Activated B cell treated with CpG ODN at 0.5 μM for 24 hours (primary cell): Measurements from ENCODE around the gene KEAP1. TPM values are rescaled to one million over a fixed set of nuclear protein-coding genes. Genes with fewer than 3 reads are reported as not detected.
A peak's percentile ranks its signal among the peaks of the same experiment; 100 is the strongest.
"Not testable (repeated sequence)": the region's sequence is repeated elsewhere in the genome, so short reads cannot be mapped to it uniquely, and the experiment has no call there.

Experiments
- ATAC-seq: fragments of 200-7000 bp; cut with Tn5 transposase; one replicate; pipeline ENCODE4 v1.10.0; 2021; ENCODE audit warnings: low read depth, mild to moderate bottlenecking, moderate library complexity
- CTCF ChIA-PET: fragments of 350-600 bp; sonication (Branson Sonifier 250); formaldehyde crosslinking; loops from one replicate; lab custom pipeline; 2021; ENCODE audit warnings: antibody characterized with exemption; lab: Charles Lee
- POLR2A ChIA-PET: fragments of 350-600 bp; sonication (Branson Sonifier 250); formaldehyde crosslinking; loops from one replicate; lab custom pipeline; 2021; ENCODE audit warnings: antibody characterized with exemption; lab: Charles Lee
- DNase-seq: peaks from one replicate; pipeline ENCODE4 v3.0.0; 2022
- H3K27ac Mint-ChIP-seq: one replicate; pipeline ENCODE4 v1.8.0; 2020; ENCODE audit warnings: mixed read lengths
- H3K27me3 Mint-ChIP-seq: one replicate; pipeline ENCODE4 v1.8.0; 2021; ENCODE audit warnings: mixed read lengths
- H3K36me3 Mint-ChIP-seq: one replicate; pipeline ENCODE4 v1.8.0; 2021; ENCODE audit warnings: low read depth, mixed read lengths
- H3K4me1 Mint-ChIP-seq: one replicate; pipeline ENCODE4 v1.8.0; 2021; ENCODE audit warnings: mixed read lengths
- H3K4me3 Mint-ChIP-seq: one replicate; pipeline ENCODE4 v1.8.0; 2020; ENCODE audit warnings: mild to moderate bottlenecking, mixed read lengths
- H3K9me3 Mint-ChIP-seq: one replicate; pipeline ENCODE4 v1.8.0; 2020; ENCODE audit warnings: mixed read lengths
- CTCF ChIP-seq: fragments of 200-600 bp; IDR thresholded peaks from one replicate; pipeline ENCODE4 v1.8.0; 2022; ENCODE audit warnings: antibody characterized with exemption, mild to moderate bottlenecking
- intact Hi-C: fragments of 100-400 bp; cut with micrococcal nuclease; formaldehyde crosslinking; loops from one replicate; pipeline ENCODE4 v1.15.1; 2024
- total RNA-seq: library from RNA; stranded (reverse); gene quantifications from 2 replicates; pipeline ENCODE4 v1.2.3, GENCODE V29; 2022

KEAP1 gene
- total RNA-seq: 38.9 and 48.0 TPM in 2 replicates

- DNase-seq: no peak
- no peaks in the 10 kb centered on the region for H3K27me3 Mint-ChIP-seq
- POLR2A ChIA-PET: interaction anchor here (0.6 to 1.6 kb wide), 20 partner anchors 9 to 1073 kb away, joined by 3 to 6 read pairs (median 4); partner anchors contain the start of genes CDC37, KRI1 and QTRT1
- H3K4me1 Mint-ChIP-seq: peaks cover 23% of the 10 kb centered on the region
- CTCF ChIA-PET: no interaction called here
- peak; percentile 18 for ATAC-seq
- no peaks in the 10 kb centered on the region for H3K9me3 Mint-ChIP-seq
- H3K4me3 Mint-ChIP-seq: peak within 1 kb of the TSS; percentile 87
- peak within 1 kb of the TSS; percentile 91 for H3K27ac Mint-ChIP-seq
- intact Hi-C loops: loop anchor here (2.0 to 5.0 kb wide), 2 partner anchors 20 to 81 kb away; partner anchors contain the start of gene PDE4A
- H3K36me3 Mint-ChIP-seq: peaks cover 19% of the 10 kb centered on the region
- no peak for TF ChIP-seq CTCF
Observed at GRCh38 chr19:10503002-10503789, at the start of gene KEAP1. Gene KEAP1, minus strand, starts transcription at chr19:10503356. Its CDS starts 3,323 bp downstream, at chr19:10500033.

- Mint-ChIP-seq H3K9me3 (no peaks in the 10 kb centered on the region), H3K27ac (peak overlapping the region; percentile 92), H3K4me3 (no peak overlapping the region), H3K36me3 (peaks cover 72% of the 10 kb centered on the region), H3K4me1 (peaks cover 38% of the 10 kb centered on the region), H3K27me3 (no peaks in the 10 kb centered on the region)
- POLR2A ChIA-PET: interaction anchor here (1.0 to 3.1 kb wide), 4 partner anchors 9 to 101 kb away, joined by 3 to 46 read pairs (median 10); partner anchors contain the start of genes ATG4D and KRI1
- ATAC-seq: no peak
- intact Hi-C loops: no loop called here
- no peak for DNase-seq
- no peak for TF ChIP-seq CTCF
- CTCF ChIA-PET: interaction anchor here (1.0 to 1.4 kb wide), 2 partner anchors 10 to 14 kb away, joined by 3 to 9 read pairs; partner anchors contain the start of gene KRI1
Observed at GRCh38 chr19:10552510-10553053, 49.4 kb upstream of the KEAP1 start.

GRCh38 chr19:10551698-10552301 is 48.6 kb upstream of the KEAP1 start:
- Mint-ChIP-seq H3K27ac (peak overlapping the region; percentile 56), H3K27me3 (no peaks in the 10 kb centered on the region), H3K4me3 (no peak overlapping the region), H3K36me3 (peaks cover 72% of the 10 kb centered on the region), H3K9me3 (no peaks in the 10 kb centered on the region), H3K4me1 (peaks cover 38% of the 10 kb centered on the region)
- DNase-seq: no peak
- ATAC-seq: no peak
- POLR2A ChIA-PET: interaction anchor here (0.5 to 0.9 kb wide), 4 partner anchors 10 to 86 kb away, joined by 3 to 7 read pairs (median 6); partner anchors contain the start of gene KRI1
- intact Hi-C loops: no loop called here
- CTCF ChIA-PET: no interaction called here
- TF ChIP-seq CTCF: no peak

DNA sequence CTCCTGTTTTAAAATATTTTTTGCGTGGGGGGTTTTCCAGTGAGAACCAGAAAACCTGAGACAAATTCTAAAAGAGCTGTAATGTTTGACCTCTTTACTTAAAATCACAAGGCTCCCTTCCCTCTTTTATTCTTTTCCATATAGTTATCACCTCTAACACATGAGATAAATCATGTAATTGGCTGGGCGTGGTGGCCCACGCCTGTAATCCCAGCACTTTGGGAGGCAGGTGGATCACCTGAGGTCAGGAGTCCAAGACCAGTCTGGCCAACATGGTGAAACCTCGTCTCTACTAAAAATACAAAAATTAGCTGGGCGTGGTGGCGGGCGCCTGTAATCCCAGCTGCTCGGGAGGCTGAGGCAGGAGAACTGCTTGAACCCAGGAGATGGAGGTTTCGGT is 47.9 kb upstream of the KEAP1 start:
- H3K9me3 Mint-ChIP-seq, DNase-seq, ATAC-seq, CTCF ChIA-PET, H3K27ac Mint-ChIP-seq, intact Hi-C loops, H3K27me3 Mint-ChIP-seq, H3K4me3 Mint-ChIP-seq: not testable (repeated sequence)
- POLR2A ChIA-PET: interaction anchor here (0.5 to 0.9 kb wide), 3 partner anchors 9 to 47 kb away, joined by 4 to 7 read pairs (median 7); partner anchors contain the start of gene KRI1
- H3K4me1 Mint-ChIP-seq: peaks cover 37% of the 10 kb centered on the region
- H3K36me3 Mint-ChIP-seq: peaks cover 69% of the 10 kb centered on the region

DNA sequence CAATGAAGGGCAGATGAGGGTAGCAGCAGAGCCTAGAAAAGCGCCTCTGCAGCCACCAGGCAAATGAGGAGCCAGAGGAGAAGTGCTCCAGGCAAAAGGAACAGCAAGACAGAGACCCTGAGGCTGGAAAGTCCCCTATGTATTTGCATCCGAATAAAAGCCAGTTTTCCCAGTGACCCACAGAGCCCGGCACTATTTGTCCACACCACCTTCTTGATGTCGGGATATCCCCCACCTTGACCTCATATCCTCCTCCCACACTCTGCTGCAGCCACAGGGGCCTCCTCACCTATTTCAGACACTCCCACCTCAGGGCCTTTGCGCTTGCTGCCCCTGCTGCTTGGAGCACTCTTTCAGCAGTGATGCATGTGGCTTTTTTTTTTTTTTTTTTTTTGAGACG is 47.2 kb upstream of the KEAP1 start:
- Mint-ChIP-seq H3K4me3 (no peak overlapping the region), H3K27ac (no peak overlapping the region), H3K4me1 (peaks cover 33% of the 10 kb centered on the region), H3K36me3 (peaks cover 63% of the 10 kb centered on the region), H3K9me3 (no peaks in the 10 kb centered on the region), H3K27me3 (no peaks in the 10 kb centered on the region)
- intact Hi-C loops: no loop called here
- ATAC-seq (no peak), DNase-seq (no peak)
- CTCF ChIA-PET: no interaction called here
- no peak for TF ChIP-seq CTCF
- POLR2A ChIA-PET: no interaction called here
